ENCODE measurements around the gene PTPMT1.
"Not testable (repeated sequence)": the region's sequence is repeated elsewhere in the genome, so short reads cannot be mapped to it uniquely, and the experiment has no call there.

Gene PTPMT1

DNA sequence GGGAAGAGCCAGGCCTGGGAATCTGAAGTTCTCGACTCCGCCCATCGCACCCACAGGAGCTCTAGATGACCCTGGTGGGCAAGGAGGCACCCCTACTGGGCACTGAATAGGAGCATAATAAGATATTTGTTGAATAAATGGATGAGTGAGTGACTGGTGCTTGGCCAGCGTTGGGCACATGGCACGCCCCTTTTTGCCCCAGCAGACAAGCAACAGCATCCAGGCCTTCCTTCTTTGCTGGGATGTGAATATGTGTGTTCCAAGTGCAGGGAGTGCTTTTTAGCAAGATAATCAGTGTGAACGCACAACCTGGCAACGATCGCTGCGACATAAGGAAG is 12.0 kb upstream of the PTPMT1 start:
- Histone ChIP-seq H3K4me2 (ENCODE audit: low read depth, low read length, poor library complexity, severe bottlenecking) (peak overlapping the region; percentile 62), H3K27ac (ENCODE audit: low read depth, low read length) (no peak overlapping the region), H4K20me1 (ENCODE audit: low read depth, low read length) (peaks cover 9% of the 10 kb centered on the region), H3K9me3 (ENCODE audit: insufficient read depth, low read length) (no peaks in the 10 kb centered on the region), H3K9ac (ENCODE audit: low read length) (peak overlapping the region; percentile 93), H3K27me3 (ENCODE audit: low read length) (no peaks in the 10 kb centered on the region), H3K9me2 (replicated peaks; ENCODE audit: insufficient read depth, low read length) (no peaks in the 10 kb centered on the region), H3K36me3 (ENCODE audit: low read length) (no peaks in the 10 kb centered on the region), H3K79me2 (ENCODE audit: insufficient read depth, low read length) (peaks cover 45% of the 10 kb centered on the region), H3F3A (ENCODE audit: insufficient read depth) (0 out of 2 replicates have a peak, but pooled peaks cover 8% of the 10 kb centered on the region), H2AFZ (ENCODE audit: low read depth, low read length, severe bottlenecking) (peak overlapping the region; percentile 91), H3K4me3 (ENCODE audit: insufficient read depth, low read length, poor library complexity, severe bottlenecking) (peak overlapping the region; percentile 46)
- TF ChIP-seq, protein P1, sequence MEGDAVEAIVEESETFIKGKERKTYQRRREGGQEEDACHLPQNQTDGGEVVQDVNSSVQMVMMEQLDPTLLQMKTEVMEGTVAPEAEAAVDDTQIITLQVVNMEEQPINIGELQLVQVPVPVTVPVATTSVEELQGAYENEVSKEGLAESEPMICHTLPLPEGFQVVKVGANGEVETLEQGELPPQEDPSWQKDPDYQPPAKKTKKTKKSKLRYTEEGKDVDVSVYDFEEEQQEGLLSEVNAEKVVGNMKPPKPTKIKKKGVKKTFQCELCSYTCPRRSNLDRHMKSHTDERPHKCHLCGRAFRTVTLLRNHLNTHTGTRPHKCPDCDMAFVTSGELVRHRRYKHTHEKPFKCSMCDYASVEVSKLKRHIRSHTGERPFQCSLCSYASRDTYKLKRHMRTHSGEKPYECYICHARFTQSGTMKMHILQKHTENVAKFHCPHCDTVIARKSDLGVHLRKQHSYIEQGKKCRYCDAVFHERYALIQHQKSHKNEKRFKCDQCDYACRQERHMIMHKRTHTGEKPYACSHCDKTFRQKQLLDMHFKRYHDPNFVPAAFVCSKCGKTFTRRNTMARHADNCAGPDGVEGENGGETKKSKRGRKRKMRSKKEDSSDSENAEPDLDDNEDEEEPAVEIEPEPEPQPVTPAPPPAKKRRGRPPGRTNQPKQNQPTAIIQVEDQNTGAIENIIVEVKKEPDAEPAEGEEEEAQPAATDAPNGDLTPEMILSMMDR (IDR thresholded peaks at IDR 0.05; ENCODE audit: insufficient read depth, low read length, poor library complexity, severe bottlenecking), result no peak
- no peak for TF ChIP-seq EZH2phosphoT487 (conservative IDR thresholded peaks at IDR 0.05; ENCODE audit: low read length)

DNA sequence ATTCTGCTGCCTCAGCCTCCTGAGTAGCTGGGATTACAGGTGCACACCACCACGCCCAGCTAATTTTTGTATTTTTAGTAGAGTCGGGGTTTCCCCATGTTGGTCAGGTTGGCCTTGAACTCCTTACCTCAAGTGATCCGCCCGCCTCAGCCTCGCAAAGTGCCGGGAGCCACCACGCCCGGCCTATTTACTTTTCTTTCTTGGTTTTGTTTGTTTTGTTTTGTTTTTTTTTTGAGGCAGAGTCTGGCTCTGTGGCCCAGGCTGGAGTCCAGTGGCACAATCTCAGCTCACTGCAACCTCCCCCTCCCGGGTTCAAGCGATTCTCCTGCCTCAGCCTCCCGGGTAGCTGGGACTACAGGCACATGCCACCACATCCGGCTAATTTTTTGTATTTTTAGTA is 8.4 kb upstream of the PTPMT1 start:
- not testable (repeated sequence) for H3K9ac ChIP-seq (ENCODE audit: low read length); H3K27ac ChIP-seq (ENCODE audit: low read depth, low read length); H3K4me3 ChIP-seq (ENCODE audit: insufficient read depth, low read length, poor library complexity, severe bottlenecking); H3F3A ChIP-seq (ENCODE audit: insufficient read depth); H3K4me2 ChIP-seq (ENCODE audit: low read depth, low read length, poor library complexity, severe bottlenecking); H3K9me3 ChIP-seq (ENCODE audit: insufficient read depth, low read length); H3K27me3 ChIP-seq (ENCODE audit: low read length); H3K79me2 ChIP-seq (ENCODE audit: insufficient read depth, low read length); H3K9me2 ChIP-seq (replicated peaks; ENCODE audit: insufficient read depth, low read length); H4K20me1 ChIP-seq (ENCODE audit: low read depth, low read length); H2AFZ ChIP-seq (ENCODE audit: low read depth, low read length, severe bottlenecking); H3K36me3 ChIP-seq (ENCODE audit: low read length)

DNA sequence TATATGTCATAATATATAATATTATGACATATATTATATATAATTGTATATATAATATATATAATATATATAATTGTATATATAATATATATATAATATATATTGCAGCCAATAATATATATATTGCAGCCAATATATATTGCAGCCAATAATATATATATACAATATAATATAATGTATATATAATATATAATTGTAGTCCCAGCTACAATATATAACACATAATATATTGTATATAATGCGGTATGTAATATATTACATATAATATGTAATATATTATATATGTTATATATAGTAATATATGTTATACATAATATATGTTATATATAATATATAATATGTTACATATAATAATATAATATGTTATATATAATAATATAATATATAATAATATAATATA is 6.7 kb upstream of the PTPMT1 start:
- H3F3A ChIP-seq (ENCODE audit: insufficient read depth), result no peaks in the 10 kb centered on the region
- no peaks in the 10 kb centered on the region for H3K9me2 ChIP-seq (replicated peaks; ENCODE audit: insufficient read depth, low read length)
- H3K4me2 ChIP-seq (ENCODE audit: low read depth, low read length, poor library complexity, severe bottlenecking), result no peak overlapping the region
- no peaks in the 10 kb centered on the region for H4K20me1 ChIP-seq (ENCODE audit: low read depth, low read length)
- H3K27ac ChIP-seq (ENCODE audit: low read depth, low read length), result no peak overlapping the region
- H3K27me3 ChIP-seq (ENCODE audit: low read length), result no peaks in the 10 kb centered on the region
- no peak overlapping the region for H2AFZ ChIP-seq (ENCODE audit: low read depth, low read length, severe bottlenecking)
- no peak overlapping the region for H3K9ac ChIP-seq (ENCODE audit: low read length)
- H3K4me3 ChIP-seq (ENCODE audit: insufficient read depth, low read length, poor library complexity, severe bottlenecking), result no peak overlapping the region
- TF ChIP-seq EZH2phosphoT487 (conservative IDR thresholded peaks at IDR 0.05; ENCODE audit: low read length), result no peak
- TF ChIP-seq, protein P1 (IDR thresholded peaks at IDR 0.05; ENCODE audit: insufficient read depth, low read length, poor library complexity, severe bottlenecking), result no peak
- H3K79me2 ChIP-seq (ENCODE audit: insufficient read depth, low read length), result no peaks in the 10 kb centered on the region
- no peaks in the 10 kb centered on the region for H3K36me3 ChIP-seq (ENCODE audit: low read length)
- no peaks in the 10 kb centered on the region for H3K9me3 ChIP-seq (ENCODE audit: insufficient read depth, low read length)

DNA sequence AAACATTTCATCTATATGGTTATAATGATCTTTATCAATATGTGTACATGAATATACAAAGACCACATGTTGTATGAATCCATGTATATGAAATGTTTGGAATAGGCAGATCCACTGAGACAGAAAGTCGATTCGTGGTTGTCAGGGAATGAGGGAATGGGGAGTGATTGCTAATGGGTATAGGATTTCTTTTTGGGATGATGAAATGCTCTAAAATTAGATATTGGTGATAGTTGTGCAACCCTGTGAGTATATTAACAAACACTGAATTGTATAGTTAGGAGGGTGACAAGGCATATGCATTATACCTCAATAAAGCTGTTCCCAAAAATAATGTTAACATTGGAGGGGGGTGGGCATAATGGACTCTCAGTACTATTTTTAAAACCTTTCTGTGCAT is 5.0 kb upstream of the PTPMT1 start:
- TF ChIP-seq EZH2phosphoT487 (conservative IDR thresholded peaks at IDR 0.05; ENCODE audit: low read length), result no peak
- TF ChIP-seq, protein P1 (IDR thresholded peaks at IDR 0.05; ENCODE audit: insufficient read depth, low read length, poor library complexity, severe bottlenecking), result no peak
- no peak overlapping the region for H2AFZ ChIP-seq (ENCODE audit: low read depth, low read length, severe bottlenecking)
- H3K27me3 ChIP-seq (ENCODE audit: low read length), result no peaks in the 10 kb centered on the region
- no peak overlapping the region for H3K4me3 ChIP-seq (ENCODE audit: insufficient read depth, low read length, poor library complexity, severe bottlenecking)
- no peaks in the 10 kb centered on the region for H3K36me3 ChIP-seq (ENCODE audit: low read length)
- H4K20me1 ChIP-seq (ENCODE audit: low read depth, low read length), result no peaks in the 10 kb centered on the region
- H3K79me2 ChIP-seq (ENCODE audit: insufficient read depth, low read length), result 0 out of 2 replicates have a peak, but pooled peaks cover 5% of the 10 kb centered on the region
- H3F3A ChIP-seq (ENCODE audit: insufficient read depth), result 0 out of 2 replicates have a peak, but pooled peaks cover 3% of the 10 kb centered on the region
- H3K9ac ChIP-seq (ENCODE audit: low read length), result no peak overlapping the region
- H3K9me2 ChIP-seq (replicated peaks; ENCODE audit: insufficient read depth, low read length), result no peaks in the 10 kb centered on the region
- no peak overlapping the region for H3K4me2 ChIP-seq (ENCODE audit: low read depth, low read length, poor library complexity, severe bottlenecking)
- H3K27ac ChIP-seq (ENCODE audit: low read depth, low read length), result no peak overlapping the region
- H3K9me3 ChIP-seq (ENCODE audit: insufficient read depth, low read length), result no peaks in the 10 kb centered on the region

DNA sequence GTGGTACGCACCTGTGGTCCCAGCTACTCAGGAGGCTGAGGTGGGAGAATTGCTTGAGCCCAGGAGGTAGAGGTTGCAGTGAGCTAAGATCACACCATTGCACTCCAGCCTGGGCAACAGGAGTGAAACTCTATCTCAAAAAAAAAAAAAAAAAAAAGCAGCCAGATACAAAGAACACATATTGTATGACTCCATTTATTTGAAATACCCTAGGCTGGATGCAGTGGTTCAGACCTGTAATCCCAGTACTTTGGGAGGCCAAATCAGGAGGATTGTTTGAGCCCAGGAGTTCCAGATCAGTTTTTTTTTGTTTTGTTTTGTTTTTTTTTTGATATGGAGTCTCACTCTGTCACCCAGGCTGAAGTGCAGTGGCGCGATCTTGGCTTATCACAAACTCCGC is 3.0 kb upstream of the PTPMT1 start:
- not testable (repeated sequence) for H2AFZ ChIP-seq (ENCODE audit: low read depth, low read length, severe bottlenecking); H3K36me3 ChIP-seq (ENCODE audit: low read length); H4K20me1 ChIP-seq (ENCODE audit: low read depth, low read length); H3K27ac ChIP-seq (ENCODE audit: low read depth, low read length); H3K9me3 ChIP-seq (ENCODE audit: insufficient read depth, low read length); H3K9me2 ChIP-seq (replicated peaks; ENCODE audit: insufficient read depth, low read length); H3K4me3 ChIP-seq (ENCODE audit: insufficient read depth, low read length, poor library complexity, severe bottlenecking); H3K9ac ChIP-seq (ENCODE audit: low read length); H3K27me3 ChIP-seq (ENCODE audit: low read length); H3K4me2 ChIP-seq (ENCODE audit: low read depth, low read length, poor library complexity, severe bottlenecking); H3F3A ChIP-seq (ENCODE audit: insufficient read depth)
- peaks cover 25% of the 10 kb centered on the region for H3K79me2 ChIP-seq (ENCODE audit: insufficient read depth, low read length)

DNA sequence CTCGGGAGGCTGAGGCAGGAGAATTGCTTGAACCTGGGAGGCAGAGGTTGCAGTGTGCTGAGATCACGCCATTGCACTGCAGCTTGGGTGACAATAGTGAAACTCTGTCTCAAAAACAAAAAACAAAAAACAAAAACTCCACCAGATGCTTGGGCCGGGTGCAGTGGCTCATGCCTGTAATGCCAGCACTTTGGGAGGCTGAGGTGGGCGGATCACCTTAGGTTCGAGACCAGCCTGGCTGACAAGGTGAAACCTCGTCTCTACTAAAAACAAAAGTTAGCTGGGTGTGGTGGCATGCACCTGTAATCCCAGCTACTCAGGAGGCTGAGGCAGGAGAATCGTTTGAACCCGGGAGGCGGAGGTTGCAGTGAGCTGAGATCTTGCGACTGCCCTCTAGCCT is 1.0 kb upstream of the PTPMT1 start:
- Histone ChIP-seq H3K27ac (ENCODE audit: low read depth, low read length) (peak overlapping the region; percentile 58; the same call in 1 of the 2 replicates), H3K9ac (ENCODE audit: low read length) (peak overlapping the region; percentile 91), H3K79me2 (ENCODE audit: insufficient read depth, low read length) (peaks cover 30% of the 10 kb centered on the region), H3K4me2 (ENCODE audit: low read depth, low read length, poor library complexity, severe bottlenecking) (peak overlapping the region; percentile 96), H3K4me3 (ENCODE audit: insufficient read depth, low read length, poor library complexity, severe bottlenecking) (peak overlapping the region; percentile 83)
- H4K20me1 ChIP-seq (ENCODE audit: low read depth, low read length); H3F3A ChIP-seq (ENCODE audit: insufficient read depth); H3K9me2 ChIP-seq (replicated peaks; ENCODE audit: insufficient read depth, low read length); H3K36me3 ChIP-seq (ENCODE audit: low read length); H2AFZ ChIP-seq (ENCODE audit: low read depth, low read length, severe bottlenecking); H3K9me3 ChIP-seq (ENCODE audit: insufficient read depth, low read length); H3K27me3 ChIP-seq (ENCODE audit: low read length): not testable (repeated sequence)
